ENCODE data around the gene B9D2. TPM values are rescaled to one million over a fixed set of nuclear protein-coding genes. Genes with fewer than 3 reads are reported as not detected.

Gene B9D2
- total RNA-seq, 2 experiments from 2014 or later = 11.5 to 13.0 TPM

- POLR2A ChIA-PET = interaction anchor here (0.7 to 14.7 kb wide), 13 partner anchors 9 to 104 kb away, joined by 3 to 195 read pairs (median 7); partner anchors contain the start of genes B9D2, HNRNPUL1 and TGFB1
- H3K27me3 Mint-ChIP-seq = no peaks in the 10 kb centered on the region
- H3K4me3 Mint-ChIP-seq = peak overlapping the region; percentile 91
- ATAC-seq (ENCODE audit: low read depth) (peak; percentile 1), DNase-seq (no peak)
- peaks cover 29% of the 10 kb centered on the region for H3K36me3 Mint-ChIP-seq
- no peaks in the 10 kb centered on the region for H3K9me3 Mint-ChIP-seq
- H3K4me1 Mint-ChIP-seq = peaks cover 67% of the 10 kb centered on the region
- peak overlapping the region; percentile 96 for H3K27ac Mint-ChIP-seq
Observed at GRCh38 chr19:41307954-41308449, 55.9 kb downstream of the B9D2 start.

GRCh38 chr19:41307090-41307875 is 56.7 kb downstream of the B9D2 start:
- no peak for ATAC-seq (ENCODE audit: low read depth)
- Mint-ChIP-seq H3K36me3 (peaks cover 28% of the 10 kb centered on the region), H3K4me3 (peak overlapping the region; percentile 91), H3K27ac (peak overlapping the region; percentile 96), H3K27me3 (no peaks in the 10 kb centered on the region), H3K4me1 (peaks cover 71% of the 10 kb centered on the region), H3K9me3 (no peaks in the 10 kb centered on the region)
- no peak for DNase-seq
- POLR2A ChIA-PET = interaction anchor here (0.5 to 14.7 kb wide), 11 partner anchors 9 to 118 kb away, joined by 3 to 195 read pairs (median 5); partner anchors contain the start of genes B9D2 and HNRNPUL1

- Mint-ChIP-seq H3K27me3 (no peaks in the 10 kb centered on the region), H3K4me3 (peak overlapping the region; percentile 91), H3K27ac (peak overlapping the region; percentile 96), H3K36me3 (peaks cover 29% of the 10 kb centered on the region), H3K4me1 (peaks cover 72% of the 10 kb centered on the region), H3K9me3 (no peaks in the 10 kb centered on the region)
- POLR2A ChIA-PET = interaction anchor here (1.2 to 14.7 kb wide), 3 partner anchors 11 to 102 kb away, joined by 3 to 195 read pairs (median 5); partner anchors contain the start of gene HNRNPUL1
- no peak for DNase-seq
- ATAC-seq (ENCODE audit: low read depth) = no peak
Observed at GRCh38 chr19:41305927-41306793, 57.8 kb downstream of the B9D2 start.

- Mint-ChIP-seq H3K4me3 (peak overlapping the region; percentile 20), H3K4me1 (peaks cover 75% of the 10 kb centered on the region), H3K27me3 (no peaks in the 10 kb centered on the region), H3K9me3 (no peaks in the 10 kb centered on the region), H3K27ac (peak overlapping the region; percentile 94), H3K36me3 (peaks cover 26% of the 10 kb centered on the region)
- no peak for DNase-seq
- no peak for ATAC-seq (ENCODE audit: low read depth)
- POLR2A ChIA-PET = interaction anchor here (0.5 to 14.7 kb wide), 5 partner anchors 10 to 215 kb away, joined by 3 to 195 read pairs (median 5); partner anchors contain the start of gene HNRNPUL1
Observed at GRCh38 chr19:41304706-41305483, 59.1 kb downstream of the B9D2 start.

Other genes with a start within 250 kb of the B9D2 start
- not detected for gene CYP2F1, start 249.7 kb downstream of the B9D2 start, total RNA-seq
- 1 to 10 TPM; 1.1 to 1.2 TPM for gene CYP2S1, start 170.9 kb downstream of the B9D2 start, total RNA-seq
- gene AXL, start 144.9 kb downstream of the B9D2 start, total RNA-seq = under 1 TPM; 0.11 to 0.17 TPM
- gene HNRNPUL1, start 99.8 kb downstream of the B9D2 start, total RNA-seq = 100 to 1,000 TPM; 301 to 333 TPM
- 10 to 100 TPM; 37.8 to 40.8 TPM for gene CCDC97, start 54.0 kb downstream of the B9D2 start, total RNA-seq
- 100 to 1,000 TPM; 172 to 179 TPM for gene TGFB1, start 10.2 kb downstream of the B9D2 start, total RNA-seq
- gene TMEM91, start 12.4 kb upstream of the B9D2 start, total RNA-seq = 10 to 100 TPM; 11.4 to 13.0 TPM
- 10 to 100 TPM; 20.9 to 25.9 TPM for gene EXOSC5, start 33.2 kb upstream of the B9D2 start, total RNA-seq
- gene BCKDHA, start 33.7 kb upstream of the B9D2 start, total RNA-seq = 10 to 100 TPM; 23.8 to 26.9 TPM
- 1 to 10 TPM; 2.0 to 2.2 TPM for gene B3GNT8, start 63.2 kb upstream of the B9D2 start, total RNA-seq
- 10 to 100 TPM; 41.3 to 42.6 TPM for gene DMAC2, start 75.8 kb upstream of the B9D2 start, total RNA-seq
- gene ERICH4, start 79.0 kb upstream of the B9D2 start, total RNA-seq = not detected
- 10 to 100 TPM; 75.4 to 75.5 TPM for gene CEACAM21, start 212.0 kb upstream of the B9D2 start, total RNA-seq